HG02798 (cell line): ENCODE results near the gene LHFPL6.
"Not testable (repeated sequence)": the region's sequence is repeated elsewhere in the genome, so short reads cannot be mapped to it uniquely, and the experiment has no call there.

Source experiments
- ATAC-seq: cut with Tn5 transposase; IDR thresholded peaks from one replicate; pipeline ENCODE4 v1.9.1; 2021; ENCODE audit warnings: mild to moderate bottlenecking; ENCODE audit not compliant: unreplicated experiment, poor library complexity

Gene LHFPL6

GRCh38 chr13:39371706-39372105, 231.3 kb downstream of the LHFPL6 start:
- ATAC-seq: no peak

- no peak for ATAC-seq
Observed at GRCh38 chr13:39370554-39370953, 232.4 kb downstream of the LHFPL6 start.

GRCh38 chr13:39370048-39370447, 232.9 kb downstream of the LHFPL6 start:
- ATAC-seq: no peak

DNA sequence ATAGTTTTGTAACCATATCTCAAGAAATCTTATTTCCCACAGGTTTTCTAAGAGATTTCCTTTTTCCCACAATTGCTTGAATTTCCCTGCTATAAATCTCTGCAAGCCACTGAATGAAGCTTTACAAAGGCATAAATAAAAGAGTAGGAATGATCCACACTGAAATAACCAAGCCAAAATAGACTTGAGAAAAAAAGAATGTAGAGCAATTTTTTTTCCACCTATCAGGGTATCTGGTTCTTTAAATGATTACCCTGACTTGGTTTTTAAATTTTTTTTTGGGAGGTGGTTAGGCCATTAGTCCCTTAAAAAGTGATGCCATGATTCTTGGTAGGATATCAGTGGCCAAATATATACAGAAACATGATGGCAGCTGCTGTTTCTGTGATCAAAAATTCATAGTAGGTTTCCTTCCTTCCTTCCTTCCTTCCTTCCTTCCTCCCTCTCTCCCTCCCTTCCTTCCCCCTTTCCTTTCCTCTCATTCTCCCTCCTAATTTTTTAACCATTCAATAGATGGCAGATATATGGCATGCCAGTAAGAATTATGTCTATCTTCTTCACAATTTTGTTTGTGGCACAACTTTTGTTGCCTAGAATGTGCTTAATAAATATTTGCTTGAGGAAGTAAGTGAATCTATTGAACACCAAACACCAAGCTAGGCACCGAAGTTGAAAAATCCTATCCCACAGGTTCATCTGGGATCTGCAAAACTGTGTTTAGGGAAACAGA, 233.7 kb downstream of the LHFPL6 start:
- no peak for ATAC-seq

GRCh38 chr13:39365879-39366278, 237.1 kb downstream of the LHFPL6 start:
- no peak for ATAC-seq

GRCh38 chr13:39364947-39365468, 238.0 kb downstream of the LHFPL6 start:
- no peak for ATAC-seq

DNA sequence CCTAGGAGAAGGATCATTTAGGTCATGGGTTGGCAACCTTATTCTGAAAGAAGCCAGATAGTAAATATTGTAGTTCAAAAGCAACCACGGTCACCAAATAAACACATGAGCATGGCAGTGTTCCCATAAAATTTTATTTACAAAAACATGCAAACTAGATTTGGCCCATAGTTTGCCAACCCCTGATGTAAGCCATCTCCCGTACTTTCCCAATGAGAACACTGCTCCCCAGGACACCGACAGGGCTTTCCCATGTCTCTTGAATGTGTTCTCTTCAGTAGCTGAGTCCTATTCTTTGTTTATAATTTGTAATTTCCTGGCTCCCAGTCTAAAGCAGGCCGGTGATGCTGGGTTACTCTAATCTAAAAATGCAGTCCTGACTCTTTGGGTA, 239.6 kb downstream of the LHFPL6 start:
- ATAC-seq: no peak

GRCh38 chr13:39362652-39363381, 240.2 kb downstream of the LHFPL6 start:
- ATAC-seq: no peak

DNA sequence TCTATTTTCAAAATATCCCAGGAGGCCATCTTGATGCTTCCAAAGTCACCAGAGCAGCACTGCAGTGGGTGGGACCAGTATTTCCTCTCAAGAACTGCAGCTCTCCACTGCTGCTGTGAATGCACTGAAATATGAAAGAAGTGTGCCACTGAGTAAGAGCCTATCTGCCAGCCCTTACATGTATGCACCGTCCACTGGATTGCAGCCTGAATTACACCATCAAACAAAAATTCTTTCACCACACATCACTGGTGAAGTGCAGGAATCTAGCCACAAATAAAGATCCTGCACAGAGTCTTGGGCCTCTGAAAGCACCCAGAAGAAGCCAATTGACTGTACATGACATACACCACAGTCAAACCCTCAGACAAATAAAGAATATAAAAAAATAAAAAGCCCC, 249.0 kb downstream of the LHFPL6 start:
- ATAC-seq: no peak

GRCh38 chr13:39350461-39350881, 252.5 kb downstream of the LHFPL6 start:
- ATAC-seq: no peak

GRCh38 chr13:39349391-39349960, 253.5 kb downstream of the LHFPL6 start:
- no peak for ATAC-seq

GRCh38 chr13:39347926-39348901, 254.8 kb downstream of the LHFPL6 start:
- ATAC-seq: no peak

DNA sequence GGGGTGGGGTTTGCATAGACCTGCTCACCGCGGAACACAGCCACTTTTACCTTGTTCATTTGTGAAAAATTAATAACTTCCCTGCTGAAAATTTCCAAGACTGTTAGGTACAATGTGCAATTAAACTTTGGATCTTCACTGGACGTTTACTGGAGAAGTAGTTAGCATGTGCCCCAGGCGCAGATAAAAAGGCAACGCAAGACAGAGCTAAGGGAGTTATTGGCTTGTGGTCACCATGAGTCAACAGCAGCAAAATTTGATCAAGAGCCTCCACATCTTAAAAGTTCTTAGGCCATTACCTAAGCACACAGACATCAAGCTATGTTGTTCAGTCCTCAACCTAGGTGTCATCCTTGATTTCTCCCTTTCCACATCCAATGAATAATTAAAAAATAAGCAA, 257.0 kb downstream of the LHFPL6 start:
- no peak for ATAC-seq

DNA sequence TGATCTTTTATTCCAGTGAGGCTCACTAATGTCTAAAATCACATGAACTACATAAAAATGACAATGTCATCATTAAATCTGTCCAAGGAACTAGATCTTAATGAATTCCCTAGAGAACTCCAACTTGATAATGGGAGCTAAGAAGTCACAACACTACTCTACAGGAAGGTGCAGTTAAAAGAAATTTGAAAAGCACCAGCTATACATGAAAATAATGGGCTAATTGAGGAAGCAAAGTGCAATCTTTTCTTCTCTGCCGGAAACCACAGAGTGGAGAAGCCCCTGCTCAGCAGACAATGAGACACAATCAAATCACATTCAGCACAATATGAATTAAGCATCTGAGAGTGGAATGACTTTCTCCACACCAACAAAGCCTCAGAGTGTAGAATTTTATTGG, 261.7 kb downstream of the LHFPL6 start:
- no peak for ATAC-seq

GRCh38 chr13:39338114-39338513, 264.9 kb downstream of the LHFPL6 start:
- ATAC-seq: not testable (repeated sequence)

DNA sequence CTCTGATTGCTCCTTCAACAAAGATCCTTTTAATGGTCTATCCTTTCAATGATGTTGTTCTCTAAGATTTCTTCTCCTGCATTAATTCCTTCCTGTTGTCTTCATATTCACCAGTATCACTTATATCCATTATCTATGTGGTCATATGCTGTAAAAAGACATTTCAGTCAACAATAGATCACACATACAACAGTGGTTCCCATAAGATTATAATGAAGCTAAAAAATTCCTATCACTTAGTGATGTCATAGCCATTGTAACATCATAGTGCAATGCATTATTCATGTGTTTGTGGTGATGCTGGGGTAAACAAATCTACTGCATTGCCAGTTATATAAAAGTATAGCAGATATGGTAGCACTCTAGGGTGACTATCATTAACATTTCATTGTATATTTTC, 266.1 kb downstream of the LHFPL6 start:
- no peak for ATAC-seq

DNA sequence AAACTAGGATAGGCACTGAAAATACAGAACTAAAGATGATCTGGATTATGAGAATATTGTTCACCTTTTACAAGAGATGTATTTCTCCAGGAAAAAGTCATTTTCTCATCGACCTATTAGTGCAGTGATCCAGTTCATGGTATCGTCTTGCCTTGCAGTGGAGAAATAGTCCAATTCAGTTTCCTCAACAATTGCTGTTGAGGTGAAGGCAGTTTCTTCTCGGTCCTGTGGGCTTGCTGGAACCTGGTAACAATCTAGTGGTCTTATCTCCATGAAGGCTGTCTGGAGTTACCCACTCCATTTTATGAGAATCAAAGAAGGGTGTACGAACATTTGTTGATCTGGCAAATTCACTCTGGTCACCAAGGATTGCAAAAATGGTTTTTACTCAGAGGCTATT, 266.8 kb downstream of the LHFPL6 start:
- no peak for ATAC-seq

DNA sequence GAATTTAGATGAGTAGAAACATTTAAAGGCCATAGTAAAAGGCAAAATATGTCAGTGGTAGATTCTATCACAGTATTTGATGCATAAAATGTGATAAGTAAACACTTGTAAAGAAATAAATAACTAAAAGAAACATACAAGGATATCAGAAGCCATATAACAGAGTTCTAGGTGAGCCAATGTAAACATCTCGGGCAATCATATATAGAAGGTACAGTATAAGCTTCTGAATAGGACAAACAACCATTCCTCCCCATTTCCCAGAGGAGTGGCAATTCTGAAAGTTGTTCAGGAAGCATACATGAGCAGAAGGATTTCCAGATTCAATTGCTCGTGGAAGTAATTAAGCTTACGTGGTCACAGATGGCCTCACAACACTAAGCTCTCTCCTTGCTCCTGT, 267.3 kb downstream of the LHFPL6 start:
- ATAC-seq: no peak

GRCh38 chr13:39330504-39330903, 272.5 kb downstream of the LHFPL6 start:
- no peak for ATAC-seq

- no peak for ATAC-seq
Observed at GRCh38 chr13:39329182-39329639, 273.8 kb downstream of the LHFPL6 start.
